Glomerular visceral epithelial cell (primary cell): ENCODE measurements around the gene PCBP2.
A peak's percentile ranks its signal among the peaks of the same experiment; 100 is the strongest.
"Not testable (repeated sequence)": the region's sequence is repeated elsewhere in the genome, so short reads cannot be mapped to it uniquely, and the experiment has no call there.

ENCODE experiments used
- DNase-seq: peaks from one replicate; pipeline ENCODE4 v3.0.0-alpha.2; 2016; ENCODE audit errors: extremely low spot score

PCBP2 gene

DNA sequence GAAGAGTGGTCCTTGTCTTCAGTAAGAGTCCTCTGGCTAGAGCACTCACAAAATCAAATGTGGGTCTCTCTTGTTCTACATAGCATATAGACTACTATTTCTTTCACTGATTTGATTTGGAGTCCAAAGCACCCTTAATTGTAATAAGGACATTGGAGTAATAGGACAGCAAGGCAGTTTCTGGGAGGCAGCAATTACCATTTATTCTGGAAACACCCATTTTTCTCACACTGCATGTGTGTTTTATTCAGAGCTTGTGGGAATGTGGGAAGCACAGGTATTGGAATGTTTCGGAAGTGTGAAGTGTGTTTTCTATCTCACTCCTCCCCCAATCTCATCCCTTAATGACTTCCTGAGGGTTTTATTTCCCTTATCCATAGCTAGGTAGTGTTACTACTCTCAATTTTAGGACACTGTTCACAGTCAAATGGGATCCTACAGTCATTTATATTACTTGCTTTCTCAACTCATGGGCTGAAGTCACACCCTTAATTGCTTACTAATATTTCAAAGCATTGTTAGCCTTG, 20.2 kb downstream of the PCBP2 start:
- no peak for DNase-seq

DNA sequence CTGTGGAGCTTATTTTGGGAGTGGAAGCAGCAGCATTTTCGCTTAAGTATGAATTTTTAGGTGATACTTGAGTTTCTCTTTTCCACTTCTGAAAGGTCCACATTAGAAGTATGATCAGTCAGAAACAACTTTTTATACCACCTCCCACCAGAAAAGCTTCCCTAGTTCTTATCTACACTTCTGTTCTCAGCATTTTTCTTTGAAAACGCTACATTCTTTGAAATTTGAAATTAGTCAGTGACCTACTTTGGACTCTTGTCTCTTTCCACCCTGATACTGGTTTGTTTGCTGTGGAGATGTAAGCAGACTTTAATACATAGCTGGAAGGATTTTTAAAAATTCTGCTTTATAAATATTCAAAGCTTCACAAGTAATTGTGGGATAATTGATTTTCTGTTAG, 22.2 kb downstream of the PCBP2 start:
- no peak for DNase-seq

DNA sequence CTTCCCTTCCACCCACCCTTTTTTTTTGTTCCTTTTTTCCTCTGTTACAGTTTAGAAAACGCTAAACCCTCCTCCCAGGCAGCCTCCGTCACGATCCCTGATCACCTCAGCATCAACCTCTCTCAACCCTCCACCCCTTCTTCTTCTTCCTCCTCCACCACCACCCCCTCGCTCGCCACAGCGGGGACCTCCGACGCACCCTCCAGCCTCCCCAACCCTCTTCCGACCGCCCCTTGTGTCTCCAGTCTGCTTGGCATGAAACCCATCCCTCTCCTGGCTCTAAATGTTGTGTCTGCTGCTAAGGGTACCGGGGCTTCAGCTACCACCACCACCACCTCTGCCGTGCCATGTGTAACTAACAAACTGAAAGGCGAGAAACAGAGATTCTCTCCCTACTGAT, 22.9 kb downstream of the PCBP2 start:
- DNase-seq = no peak

DNA sequence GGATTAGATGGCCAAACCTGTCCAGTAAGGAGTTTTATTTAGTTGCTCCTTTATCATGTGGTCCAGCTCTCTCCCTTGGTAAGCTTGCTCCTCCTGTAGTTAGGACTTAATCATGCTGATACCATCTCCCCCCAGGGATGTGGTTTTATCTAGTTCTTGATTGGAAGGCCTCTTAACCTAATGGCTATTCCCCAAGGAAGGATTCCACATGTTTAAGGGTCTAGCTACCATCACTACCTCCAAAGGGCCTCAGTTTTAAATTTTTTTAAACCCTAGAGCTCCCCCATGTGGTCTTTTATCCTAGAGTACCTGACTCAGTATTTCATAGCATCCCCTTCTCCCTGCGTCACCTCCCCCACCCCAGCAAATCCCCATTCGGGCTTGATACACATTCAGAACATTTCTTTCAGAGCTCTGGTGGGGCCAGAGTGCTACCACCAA, 24.9 kb downstream of the PCBP2 start:
- no peak for DNase-seq

GRCh38 chr12:53478865-53479264, 27.0 kb downstream of the PCBP2 start:
- DNase-seq = no peak

DNA sequence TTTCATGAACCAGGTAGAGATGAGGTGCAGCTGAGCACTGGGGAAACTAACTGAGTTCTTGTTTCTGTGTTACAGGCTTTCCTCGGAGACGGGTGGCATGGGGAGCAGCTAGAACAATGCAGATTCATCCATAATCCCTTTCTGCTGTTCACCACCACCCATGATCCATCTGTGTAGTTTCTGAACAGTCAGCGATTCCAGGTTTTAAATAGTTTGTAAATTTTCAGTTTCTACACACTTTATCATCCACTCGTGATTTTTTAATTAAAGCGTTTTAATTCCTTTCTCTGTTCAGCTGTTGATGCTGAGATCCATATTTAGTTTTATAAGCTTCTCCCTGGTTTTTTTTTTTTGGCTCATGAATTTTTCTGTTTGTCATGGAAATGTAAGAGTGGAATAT, 27.4 kb downstream of the PCBP2 start:
- no peak for DNase-seq

GRCh38 chr12:53480491-53481442, 28.9 kb downstream of the PCBP2 start:
- DNase-seq = no peak

DNA sequence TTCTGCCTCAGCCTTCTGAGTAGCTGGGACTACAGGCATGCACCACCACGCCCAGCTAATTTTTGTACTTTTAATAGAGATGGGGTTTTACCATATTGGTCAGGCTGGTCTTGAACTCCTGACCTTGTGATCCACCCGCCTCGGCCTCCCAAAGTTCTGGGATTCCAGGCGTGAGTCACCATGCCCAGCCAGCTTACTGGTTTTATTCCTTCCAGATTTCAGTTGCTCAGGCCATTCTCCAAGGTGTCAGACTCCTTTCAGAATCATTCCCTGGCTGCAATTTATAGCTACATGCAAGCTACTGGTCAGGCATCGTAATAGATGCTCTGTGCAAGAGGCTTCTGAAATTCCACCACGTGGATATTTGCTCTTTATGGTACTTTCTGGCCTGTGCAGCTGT, 29.6 kb downstream of the PCBP2 start:
- not testable (repeated sequence) for DNase-seq

DNA sequence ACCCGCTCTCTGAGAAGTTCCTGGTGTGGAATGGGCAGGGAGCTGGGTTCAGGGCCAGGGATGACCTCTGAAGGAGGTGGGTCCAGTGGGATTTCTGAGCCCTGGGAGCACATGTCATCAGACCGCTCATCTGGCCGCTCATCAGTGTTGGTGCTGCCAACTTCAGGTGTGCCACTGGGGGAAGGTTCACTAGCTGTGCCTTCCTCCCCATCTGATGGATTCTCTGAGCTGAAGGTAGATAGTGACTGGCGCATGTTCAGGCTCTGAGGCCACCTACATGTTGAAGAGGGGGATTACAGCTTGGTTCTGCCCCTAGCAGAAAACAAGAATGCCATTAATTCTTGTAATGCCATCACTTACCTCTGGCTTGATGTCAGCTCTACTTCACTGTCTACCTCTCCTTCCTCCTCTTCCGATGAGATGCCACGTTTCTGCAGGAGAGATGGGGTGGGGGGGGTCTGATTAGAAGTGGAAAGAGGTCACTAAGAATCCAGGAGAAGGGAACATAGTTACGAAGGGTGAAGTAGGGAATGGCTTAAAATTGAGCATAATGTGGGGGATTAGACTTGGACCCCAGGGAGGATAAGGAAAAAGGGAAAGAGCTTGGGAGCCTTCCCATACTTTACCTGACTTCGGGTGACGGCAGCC, 30.2 kb downstream of the PCBP2 start:
- DNase-seq = no peak

- no peak for DNase-seq
Observed at GRCh38 chr12:53482626-53483168, 30.8 kb downstream of the PCBP2 start.

DNA sequence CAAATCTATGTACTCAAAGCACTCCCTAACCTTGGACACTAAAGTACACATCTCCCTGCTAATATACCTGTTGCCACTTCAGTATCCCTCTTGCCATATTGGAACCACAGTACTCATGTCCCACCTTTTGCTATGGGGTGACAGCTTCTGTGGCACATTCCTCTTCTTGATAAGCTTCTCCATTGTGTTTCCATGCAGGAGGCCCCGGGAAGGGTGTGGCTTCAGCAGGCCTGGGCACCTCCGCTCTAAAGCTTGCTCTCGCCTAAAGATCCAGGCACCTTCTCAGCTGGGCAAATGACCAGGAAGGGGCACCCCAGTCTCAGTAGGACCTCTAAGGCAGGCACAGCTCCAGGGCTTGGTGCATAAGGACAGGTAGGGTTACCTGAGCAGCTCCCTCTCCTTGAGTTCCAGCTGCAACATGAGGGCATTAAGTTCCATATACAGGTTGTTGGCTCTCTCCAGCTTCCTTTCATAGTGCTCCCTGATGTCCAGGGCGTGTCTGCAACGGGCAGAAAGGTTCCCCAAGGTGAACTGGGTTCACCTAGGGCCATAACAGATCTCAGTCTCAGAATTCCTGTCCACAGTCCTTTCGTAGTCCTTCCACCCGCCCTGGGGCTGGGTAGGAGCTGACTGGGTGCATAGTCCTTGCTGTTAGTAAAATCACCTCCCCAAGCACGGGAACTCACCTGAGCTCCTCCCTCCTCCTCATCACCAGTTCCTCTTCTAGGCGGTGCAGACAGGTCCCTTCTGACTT, 31.5 kb downstream of the PCBP2 start:
- no peak for DNase-seq

GRCh38 chr12:53483979-53484377, 32.1 kb downstream of the PCBP2 start:
- no peak for DNase-seq

DNA sequence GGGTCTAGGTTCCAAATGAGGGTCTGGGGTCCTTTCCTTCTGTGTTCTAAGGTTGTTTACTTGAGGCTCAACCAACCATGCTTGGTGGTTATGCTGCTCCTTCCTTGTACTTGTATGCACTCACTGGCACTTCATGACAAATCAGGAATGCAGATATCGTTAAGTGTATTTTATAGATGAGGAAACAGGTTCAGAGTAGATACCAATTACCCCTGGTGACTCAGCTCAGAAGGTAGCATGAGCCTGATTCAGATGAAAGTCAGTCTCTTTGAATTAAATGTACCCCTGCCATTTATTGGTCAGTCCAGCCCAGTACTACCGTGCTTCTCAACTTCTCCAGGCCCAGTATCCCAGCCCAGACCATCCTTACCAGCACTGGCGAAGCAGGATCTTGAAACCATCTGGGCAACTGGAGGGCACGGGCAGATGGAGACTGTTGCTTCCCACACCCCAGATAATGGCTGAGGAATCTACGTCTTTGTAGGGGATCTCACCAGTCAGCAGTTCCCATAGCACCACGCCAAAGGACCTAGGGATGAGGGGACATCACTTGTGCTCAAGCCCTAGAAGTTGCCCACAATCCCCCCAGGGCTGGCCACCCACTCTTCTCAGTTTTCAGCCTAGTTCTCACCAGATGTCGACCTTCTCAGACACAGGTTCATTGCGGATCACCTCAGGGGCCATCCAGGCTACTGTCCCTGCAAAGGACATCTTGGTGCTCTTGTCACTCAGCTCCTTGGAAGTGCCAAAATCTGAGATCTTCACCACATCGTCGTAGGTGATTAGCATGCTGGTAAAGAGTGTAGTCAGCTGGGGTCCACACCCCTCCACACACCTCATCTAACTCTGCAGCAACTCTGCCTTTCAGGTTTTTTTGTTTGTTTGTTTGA, 33.0 kb downstream of the PCBP2 start:
- DNase-seq = no peak

DNA sequence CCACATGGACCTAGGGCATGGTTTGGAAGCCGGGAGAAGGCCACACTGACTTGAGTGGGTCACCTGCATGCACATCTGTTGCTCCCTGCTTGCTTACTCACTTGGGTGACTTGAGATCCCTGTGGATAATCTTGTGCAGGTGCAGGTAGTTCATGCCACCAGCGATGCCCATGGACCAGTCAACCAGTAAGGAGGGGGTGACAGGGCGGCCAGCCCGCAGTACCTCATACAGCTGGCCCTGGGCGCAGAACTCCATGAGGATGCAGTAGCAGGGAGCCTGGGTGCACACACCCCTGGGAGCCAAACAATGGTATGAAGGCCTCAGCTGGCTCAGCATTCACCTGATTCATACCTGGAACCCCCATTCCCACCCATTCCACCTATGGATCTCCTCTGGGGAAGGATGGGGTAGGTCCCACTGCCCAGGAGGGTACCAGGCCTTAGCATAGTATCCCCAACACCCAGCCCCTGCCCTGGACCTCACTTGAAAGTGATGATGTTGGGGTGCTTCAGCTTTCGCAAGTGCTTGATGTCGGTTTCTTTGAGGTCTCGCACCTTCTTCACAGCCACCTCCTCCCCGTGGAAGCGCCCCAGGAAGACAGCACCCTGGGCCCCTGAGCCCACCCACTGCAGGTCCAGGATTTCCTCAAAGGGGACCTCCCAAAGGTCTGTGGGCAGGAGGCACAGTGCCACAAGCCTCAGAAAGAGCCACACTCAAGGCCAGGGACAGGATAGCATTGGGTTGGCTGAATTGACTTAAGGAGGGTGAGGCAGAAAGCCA, 34.2 kb downstream of the PCBP2 start:
- no peak for DNase-seq

DNA sequence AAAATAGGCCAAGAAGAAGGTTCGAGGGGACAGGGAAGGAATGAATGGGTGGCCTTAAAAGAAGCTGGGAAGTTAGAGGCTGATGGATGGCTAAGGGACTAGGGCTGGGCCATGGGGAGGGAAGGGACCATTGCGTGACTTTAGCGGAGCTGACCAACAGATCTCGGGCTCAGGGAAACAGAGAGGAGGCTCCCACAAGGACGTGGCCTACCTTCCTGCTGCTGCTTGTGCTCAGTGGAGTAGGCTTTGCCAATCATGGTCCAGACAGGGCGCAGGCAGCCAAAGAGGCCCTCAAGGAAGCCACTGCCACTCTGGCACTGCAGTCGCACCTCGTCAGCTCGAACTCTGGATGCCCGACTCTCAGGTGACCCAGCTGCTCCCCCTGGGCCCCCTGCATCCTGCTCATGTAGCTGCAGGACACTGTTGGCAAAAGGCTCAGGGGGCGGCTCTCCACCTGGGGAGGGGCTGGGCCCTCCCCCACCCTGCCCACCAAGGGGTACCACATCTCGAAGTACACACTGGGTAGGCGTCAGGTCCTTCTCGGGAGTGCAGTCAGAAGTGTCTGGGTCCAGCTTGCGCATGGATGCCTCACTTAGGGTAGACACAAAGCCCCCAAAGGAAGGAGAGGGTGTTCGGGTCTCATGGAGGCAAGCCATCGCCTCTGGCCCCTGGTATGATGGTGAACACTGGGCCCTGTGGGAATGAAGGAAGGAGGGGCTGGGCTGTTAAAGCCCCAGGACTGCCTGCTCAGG, 35.0 kb downstream of the PCBP2 start:
- DNase-seq = no peak

GRCh38 chr12:53489242-53489864, 37.5 kb downstream of the PCBP2 start:
- no peak for DNase-seq

DNA sequence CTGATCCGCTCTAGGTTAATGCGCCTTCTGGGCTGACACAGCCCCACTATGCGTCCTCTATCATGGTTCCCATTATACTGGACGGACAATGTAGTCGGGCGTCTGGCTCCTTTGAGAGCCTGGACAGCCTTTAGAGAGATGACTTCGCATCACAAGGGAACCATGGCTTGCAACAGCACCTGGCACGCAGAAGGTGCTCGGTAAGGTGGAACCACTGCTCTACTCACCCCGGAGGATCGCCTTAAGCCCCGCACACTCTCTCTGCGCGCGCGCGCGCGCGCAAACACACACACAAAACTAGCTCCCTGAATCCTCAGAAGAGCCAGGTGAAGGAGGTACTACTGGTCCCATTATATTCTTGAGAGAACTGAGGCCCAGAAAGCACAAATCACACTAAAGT, 40.3 kb downstream of the PCBP2 start:
- DNase-seq = no peak

DNA sequence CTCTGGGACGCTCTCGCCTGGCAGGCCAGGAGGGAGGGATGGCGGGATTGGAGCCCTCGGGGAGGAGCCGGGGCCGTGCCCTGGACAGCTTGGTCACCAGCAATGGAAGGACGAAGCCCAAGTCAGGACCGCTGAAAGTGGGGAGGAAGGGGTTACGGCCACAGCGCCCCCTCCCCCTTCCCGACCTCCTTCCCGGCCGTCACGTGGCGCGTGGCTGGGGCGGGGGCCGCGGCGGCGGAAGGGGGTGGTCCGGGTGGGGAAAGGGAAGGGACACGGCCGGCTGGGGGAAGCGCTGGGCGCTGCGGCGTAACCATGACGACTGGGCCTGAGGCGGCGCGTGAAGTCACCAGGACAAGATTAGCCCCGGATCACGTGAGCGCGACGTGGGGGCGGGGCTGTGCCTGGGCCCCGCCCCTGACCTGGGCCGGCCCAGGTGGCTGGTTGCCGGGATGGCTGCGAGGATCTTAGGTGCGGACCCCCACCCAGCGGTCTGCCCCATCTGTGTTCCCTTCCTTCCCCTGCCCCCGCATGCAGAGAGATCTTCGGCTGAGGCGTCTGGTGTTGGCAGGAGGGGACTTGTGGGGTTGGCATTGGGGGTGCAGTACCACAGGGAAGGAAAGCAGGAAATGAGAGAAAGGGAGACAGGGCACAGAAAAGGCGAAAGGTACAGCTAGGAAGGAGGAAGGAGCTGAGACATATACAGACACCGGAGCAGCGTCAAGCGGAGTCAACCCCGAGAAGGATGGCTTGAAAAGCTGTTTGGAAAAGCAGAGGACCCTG, 41.1 kb downstream of the PCBP2 start:
- DNase-seq = peak; percentile 84
